ENCODE data around the gene RANBP10. TPM values are rescaled to one million over a fixed set of nuclear protein-coding genes. Genes with fewer than 3 reads are reported as not detected.

The RANBP10 gene
- total and polyA plus RNA-seq, 2 of the 13 experiments (the other 11 are each of a cell fraction or from before 2014, with no cell fraction given), result 9.2 to 22.7 TPM

GRCh38 chr16:67804853-67805542 is 1.4 kb downstream of the RANBP10 start (continued):
- TF ChIP-seq CEBPB (IDR thresholded peaks at IDR 0.05; ENCODE audit: borderline replicate concordance, low read depth, low read length), result no peak
- TF ChIP-seq SIN3A (IDR thresholded peaks at IDR 0.05; ENCODE audit: borderline replicate concordance, low read depth, low read length), result peak; percentile 32; the same call in 1 of the 2 replicates
- TF ChIP-seq CHD2 (IDR thresholded peaks at IDR 0.05; ENCODE audit: low read depth, low read length), result no peak
- no peak for TF ChIP-seq DMAP1 (CRISPR knock-in tag; IDR thresholded peaks at IDR 0.05)
- no peak for TF ChIP-seq RFX3 (CRISPR knock-in tag; IDR thresholded peaks at IDR 0.05)
- TF ChIP-seq SOX13 (IDR thresholded peaks at IDR 0.05), result no peak
- TF ChIP-seq SOX13 (CRISPR knock-in tag; conservative IDR thresholded peaks at IDR 0.05 in 1 of 2, IDR thresholded peaks at IDR 0.05 in 1 of 2), result peak in 1 of 2 experiments; percentile 38; a peak in 1 of 4 replicates
- no peak for TF ChIP-seq MAZ (IDR thresholded peaks at IDR 0.05; ENCODE audit: borderline replicate concordance, low read depth, low read length)
- TF ChIP-seq MAZ (CRISPR knock-in tag; IDR thresholded peaks at IDR 0.05; ENCODE audit: low read depth), result no peak
- TF ChIP-seq ZNF362 (CRISPR knock-in tag; IDR thresholded peaks at IDR 0.05; ENCODE audit: borderline replicate concordance), result no peak
- peak; percentile 40; the same call in 1 of the 2 replicates for TF ChIP-seq IRF2 (CRISPR knock-in tag; IDR thresholded peaks at IDR 0.05)
- no peak for TF ChIP-seq ATAD3A (CRISPR knock-in tag; IDR thresholded peaks at IDR 0.05)
- TF ChIP-seq FOXK2 (IDR thresholded peaks at IDR 0.05), result peak; percentile 80
- TF ChIP-seq SATB2 (CRISPR knock-in tag; IDR thresholded peaks at IDR 0.05), result no peak
- TF ChIP-seq ATF5 (CRISPR knock-in tag; IDR thresholded peaks at IDR 0.05; ENCODE audit: low read depth), result no peak
- TF ChIP-seq PCBP2 (optimal IDR thresholded peaks at IDR 0.05; ENCODE audit: low read depth, low read length, poor library complexity, severe bottlenecking), result no peak
- TF ChIP-seq MEIS1 (CRISPR knock-in tag; IDR thresholded peaks at IDR 0.05; ENCODE audit: borderline replicate concordance), result no peak; the same call in 1 of the 2 replicates
- TF ChIP-seq ADNP (CRISPR knock-in tag; IDR thresholded peaks at IDR 0.05), result no peak
- no peak for TF ChIP-seq IRF1 (CRISPR knock-in tag; IDR thresholded peaks at IDR 0.05; ENCODE audit: low read depth)
- TF ChIP-seq ARID5B (CRISPR knock-in tag; IDR thresholded peaks at IDR 0.05), result peak; percentile 59
- no peak for TF ChIP-seq MZF1 (CRISPR knock-in tag; IDR thresholded peaks at IDR 0.05; ENCODE audit: borderline replicate concordance)
- TF ChIP-seq SMARCE1 (IDR thresholded peaks at IDR 0.05; ENCODE audit: borderline replicate concordance), result no peak
- TF ChIP-seq NFE2 (CRISPR knock-in tag; IDR thresholded peaks at IDR 0.05), result no peak
- TF ChIP-seq ZNF563 (CRISPR knock-in tag; IDR thresholded peaks at IDR 0.05), result no peak
- no peak for TF ChIP-seq HOXA9 (CRISPR knock-in tag; IDR thresholded peaks at IDR 0.05; ENCODE audit: borderline replicate concordance)
- TF ChIP-seq ZNF17 (CRISPR knock-in tag; IDR thresholded peaks at IDR 0.05), result no peak

Data from HepG2 (cell line).